Cerebellar nuclear complex (tissue), 1 donor: ENCODE results near the gene SULT2B1.
"Not testable (repeated sequence)": the region's sequence is repeated elsewhere in the genome, so short reads cannot be mapped to it uniquely, and the experiment has no call there.

Experiments used
- DNase-seq, 2 experiments: peaks; one replicate each; lab custom pipeline; 2025; lab: John Stamatoyannopoulos, UW

The SULT2B1 gene

GRCh38 chr19:48551437-48552302 is at the start of gene SULT2B1:
TSS of gene SULT2B1 (plus strand) at chr19:48552172. CDS start at chr19:48552253, 81 bp downstream.
- DNase-seq: no peak

DNA sequence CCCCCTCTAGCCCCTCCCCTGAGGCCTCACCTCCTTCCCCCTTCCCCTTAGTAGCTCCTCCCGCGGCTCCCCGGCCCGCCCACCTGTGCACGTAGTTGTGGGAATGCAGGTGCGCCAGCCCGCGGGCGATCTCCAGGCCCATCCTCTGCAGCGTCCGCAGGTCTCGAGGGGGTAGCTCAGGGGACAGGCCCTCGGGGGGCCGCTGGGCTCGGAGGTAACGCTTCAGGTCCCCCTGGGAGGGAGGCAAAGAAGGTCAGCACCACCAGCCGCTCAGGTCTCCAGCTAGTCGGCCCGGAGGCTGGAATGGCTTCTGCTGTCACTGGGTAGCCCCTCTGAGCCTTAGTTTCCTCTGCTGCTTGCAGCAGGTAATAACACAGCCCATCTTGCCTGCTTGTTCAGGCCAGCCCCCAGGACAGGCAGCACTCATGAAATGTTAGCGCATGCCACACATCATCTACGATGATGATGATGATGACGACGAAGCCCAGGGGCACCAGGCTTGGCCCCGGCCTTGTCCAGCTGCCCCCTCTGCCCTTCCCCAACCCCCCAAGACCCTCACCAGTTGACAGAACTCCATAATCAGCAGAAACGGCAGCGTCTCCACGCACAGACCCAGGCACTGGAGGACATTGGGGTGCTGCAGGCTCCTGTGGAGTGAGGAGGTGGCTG is 49.5 kb upstream of the SULT2B1 start:
- DNase-seq: no peak

- DNase-seq: no peak
Observed at GRCh38 chr19:48506138-48506733, 45.7 kb upstream of the SULT2B1 start.

DNA sequence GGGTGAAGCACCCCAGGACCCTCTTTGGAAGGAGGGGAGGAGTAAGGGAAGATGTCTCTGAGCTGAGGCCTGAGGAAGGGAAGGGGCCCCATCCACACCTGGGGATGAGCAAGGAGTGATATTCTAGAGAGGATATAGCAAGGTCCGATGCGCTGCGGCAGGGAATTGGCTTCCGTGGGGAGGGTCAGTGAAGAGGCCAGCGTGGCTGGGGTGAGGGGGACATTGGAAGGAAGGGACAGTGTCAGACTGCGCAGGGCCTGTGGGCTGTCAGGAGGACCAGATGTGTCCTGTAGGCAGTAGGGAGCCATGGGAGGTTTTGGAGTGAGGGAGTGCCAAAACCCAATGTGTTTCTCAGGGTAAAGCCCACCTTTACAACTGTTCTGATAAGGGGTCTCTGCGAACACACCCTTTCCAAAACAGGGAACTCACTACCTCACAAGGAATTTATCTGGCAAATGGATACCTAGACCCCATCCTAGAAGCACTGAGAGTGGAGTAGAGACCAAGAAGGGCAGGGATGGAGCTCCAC is 44.0 kb upstream of the SULT2B1 start:
- DNase-seq: no peak

GRCh38 chr19:48508729-48509411 is 43.1 kb upstream of the SULT2B1 start:
- no peak for DNase-seq

DNA sequence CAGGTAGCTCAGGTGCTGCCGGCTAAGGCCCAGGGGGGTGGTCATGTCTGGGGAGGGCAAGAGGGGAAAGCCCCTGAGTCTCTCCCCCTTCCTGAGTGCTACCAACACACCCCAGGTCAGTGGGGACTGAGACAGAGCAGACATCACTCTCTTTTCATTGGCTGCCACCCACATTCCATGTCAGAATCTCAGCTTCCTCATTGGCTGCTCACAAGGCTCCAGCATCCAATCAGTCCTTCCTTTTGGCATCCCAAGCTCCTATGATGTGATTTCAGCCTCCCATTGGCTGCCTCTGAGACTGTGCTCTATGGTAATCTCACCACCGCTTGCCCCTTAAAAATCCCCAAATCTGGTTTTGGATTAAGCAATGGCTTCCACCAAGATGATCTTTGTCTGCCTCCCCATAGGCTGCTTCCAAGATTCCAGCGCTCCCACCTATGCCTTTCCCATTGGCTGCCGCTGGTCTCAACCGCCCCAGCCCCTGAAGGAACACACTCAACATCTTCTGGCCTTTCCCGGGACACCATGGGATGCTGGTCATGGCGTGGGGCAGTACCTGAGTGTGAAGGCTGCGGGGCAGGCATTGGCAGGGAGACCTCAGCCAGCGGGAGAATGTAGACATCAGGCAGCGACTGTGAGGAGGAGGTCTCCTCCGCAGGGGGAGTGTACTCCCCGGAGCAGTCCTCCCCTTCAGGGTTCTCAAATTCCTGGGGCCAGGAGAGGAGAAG is 42.3 kb upstream of the SULT2B1 start:
- no peak for DNase-seq

DNA sequence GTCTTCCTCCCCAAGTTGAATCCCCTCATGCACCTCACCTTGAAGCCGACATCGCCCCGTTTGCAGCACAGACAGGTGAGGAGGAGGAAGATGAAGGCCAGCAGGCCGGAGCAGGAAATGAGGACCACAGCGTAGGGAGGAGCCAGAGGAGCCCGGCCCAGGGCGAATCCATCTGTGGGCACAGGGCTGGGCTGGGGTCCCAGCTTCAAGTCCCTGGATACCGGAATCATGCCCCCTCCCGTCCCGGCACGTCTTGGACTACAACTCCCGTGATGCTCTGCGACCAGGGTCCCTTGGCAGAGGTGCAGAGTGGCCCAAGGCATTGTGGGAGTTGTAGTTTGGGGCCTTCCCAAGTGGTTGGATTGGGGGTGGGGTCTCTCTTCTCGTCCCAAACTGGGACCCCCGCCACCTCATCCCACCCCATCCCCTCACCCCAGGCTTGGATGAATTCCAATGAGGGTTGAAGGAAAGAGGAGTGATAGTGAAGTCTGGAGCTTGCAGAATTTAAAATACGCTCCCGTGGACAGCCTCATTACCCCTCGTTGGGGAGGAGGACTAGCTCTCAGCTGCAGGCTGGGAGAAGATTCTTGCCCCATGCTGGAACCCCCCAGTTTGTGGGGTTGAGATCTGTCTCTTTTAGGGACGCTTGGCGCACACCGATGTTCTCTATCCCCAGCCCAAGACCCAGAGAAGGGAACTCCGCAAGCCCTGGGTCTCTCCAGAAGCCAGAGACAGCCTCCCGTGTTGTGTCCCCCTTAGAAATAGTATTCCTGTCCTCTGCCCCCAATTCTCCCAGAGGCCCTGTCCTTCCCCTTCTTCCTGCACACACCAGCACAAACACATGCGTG is 41.3 kb upstream of the SULT2B1 start:
- DNase-seq: peak; percentile 64 to 70

- DNase-seq: no peak
Observed at GRCh38 chr19:48511321-48511731, 40.6 kb upstream of the SULT2B1 start.

DNA sequence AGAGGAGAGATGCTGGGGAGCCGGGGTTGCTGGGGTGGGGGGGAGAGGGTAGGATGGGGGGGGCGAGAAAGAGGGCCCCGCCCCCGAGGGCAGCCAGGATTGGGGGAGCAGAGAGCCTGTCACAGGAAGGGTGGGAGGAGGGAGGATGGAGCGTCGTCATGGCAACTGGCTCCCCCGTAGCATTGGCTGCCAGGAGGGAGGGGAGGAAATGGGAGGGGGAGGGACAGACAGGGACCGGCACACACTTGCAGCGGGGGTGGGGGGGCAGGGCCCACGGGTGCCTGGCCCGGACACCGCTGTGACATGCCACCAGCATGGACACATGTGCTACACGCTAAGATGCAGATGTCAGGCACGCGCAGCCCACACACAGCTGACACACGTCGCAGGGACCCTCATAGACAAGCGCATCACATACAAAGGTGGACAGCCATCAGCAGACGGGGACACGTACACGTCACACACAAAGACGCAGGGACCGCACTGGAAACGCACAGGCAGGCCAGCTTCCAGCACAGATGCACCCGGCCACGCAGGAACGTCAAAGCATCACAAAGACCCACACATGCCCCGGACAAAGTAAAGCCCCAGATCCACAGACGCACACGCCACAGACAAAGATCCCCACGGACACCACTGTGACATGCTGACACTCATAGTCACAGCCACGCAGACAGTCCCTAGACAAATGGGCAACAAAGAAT is 40.0 kb upstream of the SULT2B1 start, which contains the start of gene LMTK3:
Gene LMTK3 (minus strand): TSS at position 36 of the 704 bp plus-strand sequence. CDS start 259 bp downstream, outside the sequence.
- DNase-seq: peak; percentile 72 to 91

GRCh38 chr19:48512504-48513288 is 39.3 kb upstream of the SULT2B1 start:
- no peak for DNase-seq

DNA sequence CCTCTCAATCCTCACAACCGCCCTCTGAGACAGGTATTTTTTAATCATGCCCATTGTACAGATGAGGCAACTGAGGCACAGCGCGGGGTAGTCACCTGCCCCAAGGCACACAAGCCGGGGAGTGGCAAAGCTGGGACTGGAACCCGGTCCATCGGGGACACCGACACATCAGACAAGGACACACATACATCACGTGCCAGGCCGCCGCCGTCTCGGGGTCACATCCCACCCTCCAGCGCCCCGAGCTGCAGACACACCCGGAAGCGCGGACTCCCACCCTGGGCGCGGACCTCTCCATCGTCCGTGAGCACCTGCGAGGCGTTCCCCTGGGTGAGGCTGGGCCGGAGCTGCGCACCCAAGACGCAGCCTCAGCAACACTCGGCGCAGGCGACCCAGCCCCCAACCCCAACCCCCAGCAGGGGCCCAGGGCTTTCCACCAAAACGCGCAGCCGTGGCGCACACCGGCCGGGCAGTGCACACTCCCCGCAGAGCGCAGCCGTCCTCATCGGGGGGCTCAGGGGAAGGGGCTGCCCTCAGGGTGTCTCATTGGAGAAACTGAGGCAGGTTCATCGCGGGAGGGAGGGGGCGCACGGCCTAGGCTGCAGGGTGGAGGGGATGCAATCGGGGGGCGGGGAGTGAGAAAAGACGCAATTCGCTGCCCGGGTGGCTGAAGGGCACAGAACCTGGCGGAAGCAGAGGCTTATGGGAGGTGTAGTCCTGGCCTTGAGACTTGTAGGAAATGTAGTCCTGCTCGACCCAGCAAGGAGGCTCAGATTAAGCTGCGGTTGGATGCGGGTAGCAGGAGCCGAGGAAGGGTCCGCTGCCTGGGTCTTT is 38.5 kb upstream of the SULT2B1 start:
- peak; percentile 53 to 68 for DNase-seq

GRCh38 chr19:48514123-48514458 is 37.9 kb upstream of the SULT2B1 start:
- no peak for DNase-seq

DNA sequence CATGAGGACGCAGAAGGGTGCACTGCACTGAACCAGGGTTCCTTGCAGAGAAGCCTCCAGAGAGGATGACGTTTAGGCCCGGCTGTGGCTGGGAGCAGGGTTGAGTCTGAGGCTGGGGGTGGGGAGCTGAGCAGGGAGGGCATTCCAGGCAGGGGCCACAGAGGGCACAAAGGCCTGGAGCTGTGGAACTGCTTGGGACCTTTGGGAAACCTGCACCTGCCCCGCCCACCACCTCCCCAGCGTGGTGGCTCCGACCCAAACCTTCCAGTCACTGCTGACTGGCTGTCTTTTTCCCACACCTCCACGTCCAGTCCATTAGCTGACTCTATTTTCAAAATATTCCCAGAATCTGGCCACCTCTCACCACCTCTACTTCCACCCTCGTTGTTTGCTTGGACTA is 35.4 kb upstream of the SULT2B1 start:
- no peak for DNase-seq

GRCh38 chr19:48518207-48518606 is 33.8 kb upstream of the SULT2B1 start:
- DNase-seq: no peak

- not testable (repeated sequence) for DNase-seq
Observed at GRCh38 chr19:48519426-48519825, 32.5 kb upstream of the SULT2B1 start.

DNA sequence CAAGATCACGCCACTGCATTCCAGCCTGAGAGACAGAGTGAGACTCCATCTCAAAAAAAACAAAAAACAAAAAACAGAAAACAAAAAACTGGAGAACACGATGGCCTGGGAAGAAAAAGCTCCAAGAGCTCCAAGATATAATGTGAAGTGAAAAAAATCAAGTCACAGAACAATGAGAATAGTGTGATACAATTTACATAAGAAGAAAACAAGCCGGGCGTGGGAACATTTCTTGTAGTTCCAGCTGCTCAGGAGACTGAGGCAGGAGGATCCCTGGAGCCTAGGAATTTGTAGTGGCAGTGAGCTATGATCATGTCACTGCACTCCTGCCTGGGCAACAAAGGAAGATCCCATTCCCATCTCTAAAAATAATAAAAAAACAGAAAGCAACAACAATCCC is 31.8 kb upstream of the SULT2B1 start:
- no peak for DNase-seq

GRCh38 chr19:48524221-48524620 is 27.8 kb upstream of the SULT2B1 start:
- no peak for DNase-seq

- DNase-seq: no peak
Observed at GRCh38 chr19:48524732-48525131, 27.2 kb upstream of the SULT2B1 start.
